PC-3 (cell line): ENCODE data around the gene RARA.

ENCODE experiments used
- EZH2 ChIP-seq: fragments of 300-600 bp; sonication (generic); IDR thresholded peaks from one replicate; pipeline ENCODE4 v1.6.1; 2017; ENCODE audit warnings: antibody characterized with exemption, mild to moderate bottlenecking, low read length; ENCODE audit not compliant: unreplicated experiment
- TF ChIP-seq, protein P1 (sequence below): fragments of 300-600 bp; sonication (generic); conservative IDR thresholded peaks from 2 replicates; pipeline ENCODE4 v1.5.1; 2017; ENCODE audit warnings: antibody characterized with exemption, low read depth, mild to moderate bottlenecking, low read length

GRCh38 chr17:40335620-40336019 lies 26.6 kb downstream of the RARA start:
- TF ChIP-seq, protein P1, sequence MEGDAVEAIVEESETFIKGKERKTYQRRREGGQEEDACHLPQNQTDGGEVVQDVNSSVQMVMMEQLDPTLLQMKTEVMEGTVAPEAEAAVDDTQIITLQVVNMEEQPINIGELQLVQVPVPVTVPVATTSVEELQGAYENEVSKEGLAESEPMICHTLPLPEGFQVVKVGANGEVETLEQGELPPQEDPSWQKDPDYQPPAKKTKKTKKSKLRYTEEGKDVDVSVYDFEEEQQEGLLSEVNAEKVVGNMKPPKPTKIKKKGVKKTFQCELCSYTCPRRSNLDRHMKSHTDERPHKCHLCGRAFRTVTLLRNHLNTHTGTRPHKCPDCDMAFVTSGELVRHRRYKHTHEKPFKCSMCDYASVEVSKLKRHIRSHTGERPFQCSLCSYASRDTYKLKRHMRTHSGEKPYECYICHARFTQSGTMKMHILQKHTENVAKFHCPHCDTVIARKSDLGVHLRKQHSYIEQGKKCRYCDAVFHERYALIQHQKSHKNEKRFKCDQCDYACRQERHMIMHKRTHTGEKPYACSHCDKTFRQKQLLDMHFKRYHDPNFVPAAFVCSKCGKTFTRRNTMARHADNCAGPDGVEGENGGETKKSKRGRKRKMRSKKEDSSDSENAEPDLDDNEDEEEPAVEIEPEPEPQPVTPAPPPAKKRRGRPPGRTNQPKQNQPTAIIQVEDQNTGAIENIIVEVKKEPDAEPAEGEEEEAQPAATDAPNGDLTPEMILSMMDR: no peak
- TF ChIP-seq EZH2: no peak
